ENCODE measurements around the gene DENND1A. TPM values are rescaled to one million over a fixed set of nuclear protein-coding genes. Genes with fewer than 3 reads are reported as not detected.

The DENND1A gene
- total RNA-seq, 1 donor = 22.9 TPM

GRCh38 chr9:123775289-123776284, 154.3 kb downstream of the DENND1A start:
- no peak for DNase-seq (ENCODE audit: low read depth)
- no peak overlapping the region for H3K4me3 ChIP-seq (ENCODE audit: low read depth, low read length)
- TF ChIP-seq, protein P1, sequence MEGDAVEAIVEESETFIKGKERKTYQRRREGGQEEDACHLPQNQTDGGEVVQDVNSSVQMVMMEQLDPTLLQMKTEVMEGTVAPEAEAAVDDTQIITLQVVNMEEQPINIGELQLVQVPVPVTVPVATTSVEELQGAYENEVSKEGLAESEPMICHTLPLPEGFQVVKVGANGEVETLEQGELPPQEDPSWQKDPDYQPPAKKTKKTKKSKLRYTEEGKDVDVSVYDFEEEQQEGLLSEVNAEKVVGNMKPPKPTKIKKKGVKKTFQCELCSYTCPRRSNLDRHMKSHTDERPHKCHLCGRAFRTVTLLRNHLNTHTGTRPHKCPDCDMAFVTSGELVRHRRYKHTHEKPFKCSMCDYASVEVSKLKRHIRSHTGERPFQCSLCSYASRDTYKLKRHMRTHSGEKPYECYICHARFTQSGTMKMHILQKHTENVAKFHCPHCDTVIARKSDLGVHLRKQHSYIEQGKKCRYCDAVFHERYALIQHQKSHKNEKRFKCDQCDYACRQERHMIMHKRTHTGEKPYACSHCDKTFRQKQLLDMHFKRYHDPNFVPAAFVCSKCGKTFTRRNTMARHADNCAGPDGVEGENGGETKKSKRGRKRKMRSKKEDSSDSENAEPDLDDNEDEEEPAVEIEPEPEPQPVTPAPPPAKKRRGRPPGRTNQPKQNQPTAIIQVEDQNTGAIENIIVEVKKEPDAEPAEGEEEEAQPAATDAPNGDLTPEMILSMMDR (IDR thresholded peaks at IDR 0.05; ENCODE audit: insufficient read depth, low read depth, low read length) = no peak

DNA sequence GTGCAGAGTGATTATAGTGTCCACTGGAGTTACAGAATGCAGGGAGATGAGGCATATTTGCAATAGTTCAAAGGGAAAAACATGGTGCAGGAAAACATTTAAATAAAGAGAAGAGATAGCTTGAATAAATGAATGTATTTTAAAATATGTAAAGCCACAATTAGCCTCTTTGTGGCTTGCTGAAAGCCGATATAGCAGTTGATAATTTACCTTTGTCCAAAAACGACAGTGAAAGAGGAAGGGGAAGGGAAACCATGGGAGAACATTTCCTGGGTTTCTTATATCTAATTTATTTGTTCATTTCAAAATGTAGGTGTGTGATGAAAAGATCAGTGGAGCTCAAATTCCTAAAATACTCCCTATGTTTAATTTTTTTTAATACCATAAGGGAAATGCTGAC, 156.1 kb downstream of the DENND1A start:
- no peak for DNase-seq (ENCODE audit: low read depth)
- H3K4me3 ChIP-seq (ENCODE audit: low read depth, low read length) = no peak overlapping the region
- TF ChIP-seq, protein P1 (IDR thresholded peaks at IDR 0.05; ENCODE audit: insufficient read depth, low read depth, low read length) = no peak

DNA sequence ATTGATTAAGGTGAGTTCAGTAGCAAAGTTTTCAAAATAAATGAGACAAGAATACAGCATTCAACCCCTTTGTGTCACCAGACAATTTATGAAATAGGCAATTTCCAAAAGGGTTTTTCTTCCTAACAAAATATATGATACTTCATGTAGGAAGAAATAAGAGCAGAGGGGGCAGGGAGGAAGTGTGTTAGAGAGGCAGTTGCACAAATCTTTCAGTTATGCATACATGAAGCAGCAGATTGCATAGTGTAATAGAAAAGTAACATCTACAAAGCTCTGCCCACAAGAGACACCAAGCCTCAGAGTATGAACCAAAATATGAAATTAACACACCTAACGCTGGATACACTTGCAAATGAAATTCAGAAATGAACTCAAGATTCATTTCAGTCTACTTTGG, 157.0 kb downstream of the DENND1A start:
- DNase-seq (ENCODE audit: low read depth) = no peak
- TF ChIP-seq, protein P1 (IDR thresholded peaks at IDR 0.05; ENCODE audit: insufficient read depth, low read depth, low read length) = no peak
- H3K4me3 ChIP-seq (ENCODE audit: low read depth, low read length) = no peak overlapping the region

DNA sequence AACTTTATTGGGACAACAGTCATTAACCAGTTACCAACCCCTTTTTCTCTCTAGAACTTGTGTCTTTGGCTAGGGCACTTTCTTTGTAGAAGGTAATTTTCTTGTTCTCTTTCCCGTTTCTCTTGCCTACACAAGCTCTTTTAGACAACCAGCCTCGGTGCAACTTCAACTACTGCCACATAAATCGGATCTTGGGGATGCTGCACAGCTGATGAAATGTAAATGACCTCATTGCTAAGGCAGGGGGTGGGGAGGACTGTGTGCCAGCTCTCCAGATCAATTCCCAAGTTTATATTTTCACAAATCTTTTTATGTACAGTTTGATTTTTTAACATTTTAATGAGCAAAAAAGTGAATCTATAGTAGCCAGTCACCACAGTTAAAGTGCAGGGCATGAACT, 157.6 kb downstream of the DENND1A start:
- TF ChIP-seq, protein P1 (IDR thresholded peaks at IDR 0.05; ENCODE audit: insufficient read depth, low read depth, low read length) = no peak
- H3K4me3 ChIP-seq (ENCODE audit: low read depth, low read length) = no peak overlapping the region
- no peak for DNase-seq (ENCODE audit: low read depth)

DNA sequence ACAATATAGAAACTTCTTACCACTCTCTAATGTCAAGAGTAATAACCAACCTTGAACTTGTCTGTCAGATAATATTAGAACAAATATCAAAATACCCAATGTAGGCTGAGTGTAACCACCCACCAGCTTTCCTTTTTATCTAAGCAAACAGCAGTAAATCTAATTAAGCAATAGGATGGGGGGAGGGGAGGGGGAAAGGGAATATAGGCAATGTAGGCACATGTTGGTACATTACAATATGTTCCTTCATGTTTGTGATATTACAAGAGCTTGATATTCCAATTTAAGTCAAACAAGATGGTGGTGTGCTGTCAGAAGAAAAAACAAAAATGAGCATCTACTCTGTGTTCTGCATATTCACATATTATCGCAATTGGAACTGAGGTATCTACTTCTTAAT, 158.2 kb downstream of the DENND1A start:
- no peak overlapping the region for H3K4me3 ChIP-seq (ENCODE audit: low read depth, low read length)
- TF ChIP-seq, protein P1 (IDR thresholded peaks at IDR 0.05; ENCODE audit: insufficient read depth, low read depth, low read length) = no peak
- no peak for DNase-seq (ENCODE audit: low read depth)

GRCh38 chr9:123769719-123770118, 160.2 kb downstream of the DENND1A start:
- no peak for DNase-seq (ENCODE audit: low read depth)
- H3K4me3 ChIP-seq (ENCODE audit: low read depth, low read length) = no peak overlapping the region
- TF ChIP-seq, protein P1 (IDR thresholded peaks at IDR 0.05; ENCODE audit: insufficient read depth, low read depth, low read length) = no peak

Data from fibroblast of villous mesenchyme (primary cell).